HCT116 (cell line): ENCODE results near the gene SBF2. TPM values are rescaled to one million over a fixed set of nuclear protein-coding genes. Genes with fewer than 3 reads are reported as not detected.

Experiments used
- ATAC-seq: fragments of 200-7000 bp; cut with Tn5 transposase; 2 replicates; pipeline ENCODE4 v1.9.1; 2020; ENCODE audit warnings: mild to moderate bottlenecking, moderate library complexity
- BruUV-seq: library from RNA; stranded (reverse); fragments of 400-500 nt; replicated peaks from 2 replicates; lab custom pipeline; 2021; lab: Mats Ljungman, UMichigan
- CTCF ChIA-PET: fragments of 300-600 bp; sonication (Branson Sonifier 250); formaldehyde crosslinking; loops from one replicate; lab custom pipeline; 2021; ENCODE audit warnings: antibody characterized with exemption; lab: Charles Lee
- POLR2A ChIA-PET: fragments of 300-600, 350-600 bp; sonication (Branson Sonifier 250); formaldehyde crosslinking; loops from one replicate; lab custom pipeline; 2021; ENCODE audit warnings: antibody characterized with exemption; lab: Charles Lee
- RAD21 ChIA-PET, 2 experiments: fragments of 300-600 bp; sonication (Branson Sonifier 250); formaldehyde crosslinking; loops; one replicate each; lab custom pipeline; 2023; ENCODE audit warnings: low total read pairs in 2 of 2; ENCODE audit not compliant: uncharacterized antibody in 2 of 2, unreplicated experiment in 2 of 2, low non-redundant PET in 1 of 2; lab: Charles Lee
- DNase-seq: peaks from one replicate; pipeline ENCODE4 v3.0.0-alpha.2; 2010; ENCODE audit warnings: low read depth, low spot score
- H2AFZ ChIP-seq: fragments of 200-600 bp; shearing (Covaris generic), sonication (generic); 2 replicates; pipeline ENCODE4 v1.6.1; 2017; ENCODE audit warnings: low read depth, mixed run types, mixed read lengths, antibody characterized with exemption, low read length; ENCODE audit not compliant: poor library complexity, severe bottlenecking
- H3K27ac ChIP-seq: 2 replicates; pipeline ENCODE4 v1.5.1; 2012; ENCODE audit warnings: low read depth, low read length
- H3K27me3 ChIP-seq: fragments of 200-600 bp; sonication (generic); 2 replicates; pipeline ENCODE4 v1.6.1; 2016; ENCODE audit warnings: mixed run types, low read length, mixed read lengths; ENCODE audit not compliant: insufficient read depth
- H3K36me3 ChIP-seq, 2 experiments: fragments of 200-500 bp in 1 of 2; fragments of 200-600 bp in 1 of 2; sonication (Bioruptor generic) in 1 of 2; sonication (generic) in 1 of 2; 2 replicates each; pipeline versions ENCODE4 v1.5.1 to v1.6.1; 2014 to 2016; ENCODE audit warnings: low read length in 2 of 2, inconsistent platforms in 1 of 2, mixed read lengths in 1 of 2, mixed run types in 1 of 2; ENCODE audit not compliant: insufficient read depth in 2 of 2, control insufficient read depth in 1 of 2
- H3K4me1 ChIP-seq, 2 experiments: fragments of 200-600 bp in 1 of 2; sonication (generic) in 1 of 2; 2 replicates each; pipeline versions ENCODE4 v1.5.1 to v1.6.1; 2012 to 2017; ENCODE audit warnings: low read length in 2 of 2, inconsistent platforms in 1 of 2, mild to moderate bottlenecking in 1 of 2, mixed read lengths in 1 of 2, mixed run types in 1 of 2, moderate library complexity in 1 of 2; ENCODE audit not compliant: insufficient read depth in 2 of 2, control insufficient read depth in 1 of 2
- H3K4me2 ChIP-seq: fragments of 200-600 bp; sonication (generic); 2 replicates; pipeline ENCODE4 v1.6.1; 2017; ENCODE audit warnings: mixed run types, low read length, mixed read lengths
- H3K4me3 ChIP-seq, 2 experiments: fragments of 200-600 bp in 1 of 2; sonication (generic) in 1 of 2; replicated peaks in 1 of 2; 2 replicates each; pipeline ENCODE4 v1.5.1; 2011 to 2016; ENCODE audit warnings: low read length in 2 of 2, control low read depth in 1 of 2, low read depth in 1 of 2, mild to moderate bottlenecking in 1 of 2, mixed read lengths in 1 of 2, mixed run types in 1 of 2
- H3K79me2 ChIP-seq: fragments of 200-600 bp; sonication (generic); 2 replicates; pipeline ENCODE4 v1.6.1; 2017; ENCODE audit warnings: mild to moderate bottlenecking, mixed run types, low read length, moderate library complexity, mixed read lengths; ENCODE audit not compliant: insufficient read depth
- H3K9ac ChIP-seq: fragments of 200-600 bp; sonication (generic); 2 replicates; pipeline ENCODE4 v1.6.1; 2016; ENCODE audit warnings: low read length, mixed read lengths
- H3K9me2 ChIP-seq: fragments of 200-600 bp; sonication (generic), shearing (Covaris generic); 2 replicates; pipeline ENCODE4 v1.6.1; 2017; ENCODE audit warnings: mixed run types, mild to moderate bottlenecking, moderate library complexity; ENCODE audit not compliant: insufficient read depth
- H3K9me3 ChIP-seq, 2 experiments: fragments of 200-500 bp in 1 of 2; fragments of 200-600 bp in 1 of 2; sonication (Bioruptor generic) in 1 of 2; sonication (generic) in 1 of 2; 2 replicates each; pipeline ENCODE4 v1.6.1; 2014 to 2017; ENCODE audit warnings: low read length in 2 of 2, mixed read lengths in 2 of 2, inconsistent platforms in 1 of 2, low read depth in 1 of 2, mild to moderate bottlenecking in 1 of 2, mixed run types in 1 of 2, moderate library complexity in 1 of 2; ENCODE audit not compliant: control insufficient read depth in 1 of 2, insufficient read depth in 1 of 2
- H4K20me1 ChIP-seq: fragments of 200-600 bp; sonication (generic), shearing (Covaris generic); 2 replicates; pipeline ENCODE4 v1.6.1; 2017; ENCODE audit warnings: mixed run types, mild to moderate bottlenecking, moderate library complexity; ENCODE audit not compliant: insufficient read depth
- SIN3A ChIP-seq: IDR thresholded peaks from 2 replicates; pipeline ENCODE4 v1.6.1; 2012; ENCODE audit warnings: low read depth
- TCF7L2 ChIP-seq: IDR thresholded peaks from 2 replicates; pipeline ENCODE4 v1.7.0; 2011; ENCODE audit warnings: borderline replicate concordance, inconsistent platforms; ENCODE audit not compliant: insufficient read depth, insufficient read length; ENCODE audit errors: extremely low read depth
- ZNF274 ChIP-seq: fragments of 200-500 bp; sonication (Bioruptor generic); IDR thresholded peaks from 2 replicates; pipeline ENCODE4 v1.6.1; 2014; ENCODE audit warnings: mild to moderate bottlenecking, low read depth, low read length, inconsistent platforms
- intact Hi-C: fragments of 100-400 bp; cut with micrococcal nuclease; formaldehyde crosslinking; loops from 2 replicates; pipeline ENCODE4 v1.10.0; 2022
- total RNA-seq: library from RNA; stranded (reverse); gene quantifications from one replicate; pipeline ENCODE4 v1.2.1, GENCODE V29; 2021; ENCODE audit not compliant: unreplicated experiment
- TF ChIP-seq, protein P1 (sequence below): IDR thresholded peaks from 2 replicates; pipeline ENCODE4 v1.6.1; 2011; ENCODE audit warnings: mild to moderate bottlenecking, low read length, moderate library complexity; ENCODE audit not compliant: insufficient replicate concordance; ENCODE audit errors: extremely low read depth

The SBF2 gene
- total RNA-seq, 1 experiment from 2014 or later = 35.0 TPM

GRCh38 chr11:10282117-10282516 lies 11.9 kb downstream of the SBF2 start:
- BruUV-seq = no TSS peak
- Histone ChIP-seq H3K4me3 (no peak overlapping the region), H3K9me3 (no peaks in the 10 kb centered on the region), H3K9ac (no peak overlapping the region), H3K36me3 (no peaks in the 10 kb centered on the region), H4K20me1 (peaks cover 3% of the 10 kb centered on the region; the same call in 1 of the 2 replicates), H3K9me2 (no peaks in the 10 kb centered on the region), H2AFZ (no peak overlapping the region), H3K4me1 (peaks cover 0 to 2% of the 10 kb centered on the region in 2 experiments; a peak in 1 of 4 replicates), H3K4me2 (no peak overlapping the region), H3K27ac (no peak overlapping the region), H3K79me2 (peaks cover 65% of the 10 kb centered on the region), H3K27me3 (no peaks in the 10 kb centered on the region)
- intact Hi-C loops = no loop called here
- ATAC-seq (no peak), DNase-seq (no peak)
- POLR2A ChIA-PET = interaction anchor here (0.8 kb wide), 1 partner anchor 23 kb away, joined by 3 read pairs; the partner anchor contains the start of gene ADM
- CTCF ChIA-PET = no interaction called here
- RAD21 ChIA-PET = no interaction called here
- TF ChIP-seq, protein P1, sequence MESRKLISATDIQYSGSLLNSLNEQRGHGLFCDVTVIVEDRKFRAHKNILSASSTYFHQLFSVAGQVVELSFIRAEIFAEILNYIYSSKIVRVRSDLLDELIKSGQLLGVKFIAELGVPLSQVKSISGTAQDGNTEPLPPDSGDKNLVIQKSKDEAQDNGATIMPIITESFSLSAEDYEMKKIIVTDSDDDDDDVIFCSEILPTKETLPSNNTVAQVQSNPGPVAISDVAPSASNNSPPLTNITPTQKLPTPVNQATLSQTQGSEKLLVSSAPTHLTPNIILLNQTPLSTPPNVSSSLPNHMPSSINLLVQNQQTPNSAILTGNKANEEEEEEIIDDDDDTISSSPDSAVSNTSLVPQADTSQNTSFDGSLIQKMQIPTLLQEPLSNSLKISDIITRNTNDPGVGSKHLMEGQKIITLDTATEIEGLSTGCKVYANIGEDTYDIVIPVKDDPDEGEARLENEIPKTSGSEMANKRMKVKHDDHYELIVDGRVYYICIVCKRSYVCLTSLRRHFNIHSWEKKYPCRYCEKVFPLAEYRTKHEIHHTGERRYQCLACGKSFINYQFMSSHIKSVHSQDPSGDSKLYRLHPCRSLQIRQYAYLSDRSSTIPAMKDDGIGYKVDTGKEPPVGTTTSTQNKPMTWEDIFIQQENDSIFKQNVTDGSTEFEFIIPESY = no peak
- no peak for TF ChIP-seq TCF7L2
- no peak for TF ChIP-seq ZNF274

GRCh38 chr11:10275714-10276113 lies 18.3 kb downstream of the SBF2 start:
- RAD21 ChIA-PET = no interaction called here

More at GRCh38 chr11:10275714-10276113, 18.3 kb downstream of the SBF2 start:
- H3K27ac ChIP-seq = no peak overlapping the region
- H4K20me1 ChIP-seq = no peaks in the 10 kb centered on the region
- intact Hi-C loops = no loop called here
- no peaks in the 10 kb centered on the region for H3K9me3 ChIP-seq
- H3K27me3 ChIP-seq = no peaks in the 10 kb centered on the region
- H3K9ac ChIP-seq = no peak overlapping the region
- H3K4me2 ChIP-seq = no peak overlapping the region
- no peak overlapping the region for H3K4me3 ChIP-seq
- ChIA-PET POLR2A (no interaction called here), CTCF (no interaction called here)
- no peaks in the 10 kb centered on the region for H3K4me1 ChIP-seq
- no peaks in the 10 kb centered on the region for H3K36me3 ChIP-seq
- ATAC-seq (no peak), DNase-seq (no peak)
- peaks cover 25% of the 10 kb centered on the region for H3K79me2 ChIP-seq
- H2AFZ ChIP-seq = no peak overlapping the region
- no peak for TF ChIP-seq SIN3A
- H3K9me2 ChIP-seq = no peaks in the 10 kb centered on the region
- no TSS peak for BruUV-seq
